Left lung (tissue), 10 donors: Measurements from ENCODE around the gene PLAGL1. TPM values are rescaled to one million over a fixed set of nuclear protein-coding genes. Genes with fewer than 3 reads are reported as not detected.

ENCODE experiments used
- ATAC-seq: fragments of 200-7000 bp; cut with Tn5 transposase; one replicate; pipeline ENCODE4 v1.9.1; 2020; ENCODE audit warnings: moderate library complexity
- DNase-seq, 4 donors: peaks; one replicate each; pipeline ENCODE4 v3.0.0-alpha.2; 2013 to 2020
- H3K27ac ChIP-seq, 2 donors: fragments of 200-600 bp; sonication (generic) in 1 of 2; one replicate each; pipeline versions ENCODE4 v1.5.0 to v1.8.0; 2020 to 2021
- H3K27me3 ChIP-seq, 2 donors: fragments of 200-600 bp; sonication (generic) in 1 of 2; one replicate each; pipeline versions ENCODE4 v1.5.0 to v1.8.0; 2020 to 2021
- H3K36me3 ChIP-seq, 2 donors: fragments of 200-600 bp; sonication (generic) in 1 of 2; one replicate each; pipeline versions ENCODE4 v1.5.0 to v1.8.0; 2020 to 2021
- H3K4me1 ChIP-seq, 2 donors: fragments of 200-600 bp; one replicate each; pipeline ENCODE4 v1.8.0; 2021
- H3K4me3 ChIP-seq, 2 donors: fragments of 200-600 bp; sonication (generic) in 1 of 2; one replicate each; pipeline versions ENCODE4 v1.5.0 to v1.8.0; 2020 to 2021; ENCODE audit warnings: mild to moderate bottlenecking in 1 of 2
- H3K9me3 ChIP-seq, 2 donors: fragments of 200-600 bp; sonication (generic) in 1 of 2; one replicate each; pipeline versions ENCODE4 v1.5.0 to v1.8.0; 2020 to 2021
- intact Hi-C, 2 donors: fragments of 100-400 bp; cut with DNase I; formaldehyde crosslinking; loops; one replicate each; pipeline versions ENCODE4 v1.11.2 to v1.14.2; 2022
- polyA plus RNA-seq, 6 donors: library from polyadenylated mRNA; unstranded; fragments of 120-200 nt; gene quantifications; one replicate each; pipeline ENCODE4 v1.2.1, GENCODE V29; 2013; ENCODE audit not compliant: insufficient read length in 6 of 6
- total RNA-seq, 2 donors: library from RNA; stranded (reverse); fragmentation: NEBNext Ultra II Directional; extraction: Animal tissue kit (Norgen Biotek cat#: 25700); gene quantifications; one replicate each; pipeline ENCODE4 v1.2.1, GENCODE V29; 2021
- TF ChIP-seq, protein P1 (sequence below), 2 donors: fragments of 200-600 bp; sonication (generic) in 1 of 2; IDR thresholded peaks; one replicate each; pipeline versions ENCODE4 v1.5.0 to v1.8.0; 2021; ENCODE audit warnings: antibody characterized with exemption in 2 of 2
- donor health status: DM: no; HTN: yes; CAD: no.
- donor health status: DM: no; HTN: no; CAD: no.

Gene PLAGL1
- total and polyA plus RNA-seq, 8 donors = 38.5 to 166 (median 137) TPM

DNA sequence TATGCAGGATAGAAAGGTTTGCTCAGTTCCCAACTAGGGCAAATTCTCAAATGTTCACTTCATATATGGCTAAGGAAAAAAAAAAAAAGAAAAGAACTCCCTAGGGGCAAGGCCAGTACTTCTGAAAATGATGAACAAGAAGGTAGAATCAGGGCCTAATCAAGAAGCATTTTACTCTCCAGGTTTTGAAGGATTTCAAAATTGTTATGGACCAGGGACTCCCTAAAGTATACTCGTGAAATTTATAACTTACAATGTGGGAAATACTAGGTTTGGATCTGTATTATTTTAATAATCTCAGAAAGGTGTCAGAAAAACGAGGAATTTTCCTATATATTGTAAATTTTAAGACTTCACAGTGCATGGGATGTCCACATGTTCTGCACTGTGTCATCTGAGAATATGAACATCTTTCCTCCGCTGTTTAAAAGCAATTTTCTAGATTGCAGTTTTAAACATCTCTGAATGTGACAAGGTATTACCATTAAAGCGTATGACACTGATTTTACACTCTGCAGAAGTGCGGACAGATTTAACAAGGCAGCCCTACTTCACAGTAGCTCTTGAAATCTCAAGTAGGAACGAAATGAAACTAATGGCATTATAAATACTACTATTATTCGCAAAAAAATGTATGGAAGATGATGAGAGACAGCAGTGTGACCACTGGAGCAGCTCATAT lies 14.0 kb downstream of the PLAGL1 start:
- TF ChIP-seq, protein P1, sequence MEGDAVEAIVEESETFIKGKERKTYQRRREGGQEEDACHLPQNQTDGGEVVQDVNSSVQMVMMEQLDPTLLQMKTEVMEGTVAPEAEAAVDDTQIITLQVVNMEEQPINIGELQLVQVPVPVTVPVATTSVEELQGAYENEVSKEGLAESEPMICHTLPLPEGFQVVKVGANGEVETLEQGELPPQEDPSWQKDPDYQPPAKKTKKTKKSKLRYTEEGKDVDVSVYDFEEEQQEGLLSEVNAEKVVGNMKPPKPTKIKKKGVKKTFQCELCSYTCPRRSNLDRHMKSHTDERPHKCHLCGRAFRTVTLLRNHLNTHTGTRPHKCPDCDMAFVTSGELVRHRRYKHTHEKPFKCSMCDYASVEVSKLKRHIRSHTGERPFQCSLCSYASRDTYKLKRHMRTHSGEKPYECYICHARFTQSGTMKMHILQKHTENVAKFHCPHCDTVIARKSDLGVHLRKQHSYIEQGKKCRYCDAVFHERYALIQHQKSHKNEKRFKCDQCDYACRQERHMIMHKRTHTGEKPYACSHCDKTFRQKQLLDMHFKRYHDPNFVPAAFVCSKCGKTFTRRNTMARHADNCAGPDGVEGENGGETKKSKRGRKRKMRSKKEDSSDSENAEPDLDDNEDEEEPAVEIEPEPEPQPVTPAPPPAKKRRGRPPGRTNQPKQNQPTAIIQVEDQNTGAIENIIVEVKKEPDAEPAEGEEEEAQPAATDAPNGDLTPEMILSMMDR (IDR thresholded peaks at IDR 0.05) = no peak
- Histone ChIP-seq H3K9me3 (peaks cover 0 to 8% of the 10 kb centered on the region in 2 donors), H3K36me3 (no peaks in the 10 kb centered on the region), H3K27me3 (no peaks in the 10 kb centered on the region), H3K27ac (no peak overlapping the region), H3K4me3 (no peak overlapping the region), H3K4me1 (no peaks in the 10 kb centered on the region)
- ATAC-seq (no peak), DNase-seq (no peak)
- intact Hi-C loops = no loop called here

DNA sequence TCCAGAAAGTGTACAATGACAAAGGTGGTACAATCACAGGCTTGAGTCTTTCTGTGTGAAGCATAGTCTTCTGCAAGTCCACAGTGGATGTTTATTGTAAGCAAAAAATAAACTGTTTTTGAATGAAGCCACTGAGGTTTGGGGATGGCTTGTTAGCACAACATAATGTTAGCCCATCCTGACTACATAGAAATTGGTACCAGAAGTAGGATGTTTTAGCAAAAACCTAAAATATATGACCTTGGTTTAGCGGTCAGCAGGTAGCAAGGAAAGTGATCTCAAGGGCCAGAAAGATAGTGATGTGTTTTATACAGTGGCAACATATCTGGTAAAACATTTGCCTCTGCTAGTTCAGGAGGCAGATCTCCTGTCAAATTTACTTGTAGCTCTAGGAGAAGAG lies 15.8 kb downstream of the PLAGL1 start:
- intact Hi-C loops = no loop called here
- ATAC-seq = no peak
- Histone ChIP-seq H3K9me3 (peaks cover 0 to 8% of the 10 kb centered on the region in 2 donors), H3K4me3 (no peak overlapping the region), H3K4me1 (no peaks in the 10 kb centered on the region), H3K27ac (no peak overlapping the region), H3K36me3 (no peaks in the 10 kb centered on the region), H3K27me3 (no peaks in the 10 kb centered on the region)
- TF ChIP-seq, protein P1 (IDR thresholded peaks at IDR 0.05) = no peak
- no peak for DNase-seq

DNA sequence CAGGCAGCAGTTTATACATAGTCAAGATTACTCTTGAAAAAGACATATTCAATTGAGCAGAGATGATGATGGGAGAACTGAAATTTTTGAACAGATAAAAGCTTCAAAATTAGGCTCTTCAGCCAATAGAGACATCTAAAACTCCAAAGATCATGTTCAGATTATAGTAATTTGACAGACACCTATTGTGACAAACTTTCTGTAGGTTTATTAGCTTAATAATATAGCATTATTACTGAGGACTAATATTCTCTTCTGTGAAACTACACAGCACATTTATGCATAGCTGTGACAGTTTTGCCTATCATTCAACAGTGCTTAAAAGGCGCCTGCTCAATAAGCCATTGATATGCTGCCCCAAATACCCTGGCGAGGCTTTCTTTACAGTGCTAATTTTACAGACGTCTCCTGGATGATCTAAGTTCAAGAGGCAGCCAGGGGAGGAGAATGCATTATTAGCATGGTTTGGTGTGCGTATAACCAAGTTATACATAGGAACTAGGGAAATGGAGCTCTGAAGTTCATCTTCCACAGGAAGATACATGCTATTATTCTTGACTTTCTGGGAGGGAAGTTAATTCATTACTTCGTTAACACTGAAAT lies 21.5 kb downstream of the PLAGL1 start:
- Histone ChIP-seq H3K27me3 (no peaks in the 10 kb centered on the region), H3K4me1 (no peaks in the 10 kb centered on the region), H3K9me3 (no peaks in the 10 kb centered on the region), H3K4me3 (no peak overlapping the region), H3K27ac (no peak overlapping the region), H3K36me3 (no peaks in the 10 kb centered on the region)
- DNase-seq = no peak
- TF ChIP-seq, protein P1 (IDR thresholded peaks at IDR 0.05) = no peak
- ATAC-seq = no peak
- intact Hi-C loops = no loop called here

DNA sequence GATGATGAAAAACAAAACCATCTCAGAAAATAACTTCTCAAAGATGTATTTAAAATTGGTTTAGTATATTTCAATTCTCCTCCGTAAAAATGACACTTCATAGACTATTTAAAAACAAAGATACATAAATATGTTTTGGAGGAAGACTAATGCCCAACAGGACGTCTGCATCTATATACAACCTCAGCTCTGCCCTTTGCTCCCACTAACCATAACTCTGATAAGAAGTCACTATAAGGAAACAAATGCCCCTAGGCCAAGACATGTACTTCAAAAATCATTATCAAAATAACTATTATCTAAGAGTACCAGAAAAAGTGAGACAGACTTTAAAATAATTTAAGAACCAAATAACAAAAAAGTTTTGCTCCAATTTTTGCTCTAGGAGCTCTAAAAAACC lies 23.4 kb downstream of the PLAGL1 start:
- Histone ChIP-seq H3K4me1 (no peaks in the 10 kb centered on the region), H3K36me3 (no peaks in the 10 kb centered on the region), H3K27ac (no peak overlapping the region), H3K9me3 (no peaks in the 10 kb centered on the region), H3K27me3 (no peaks in the 10 kb centered on the region), H3K4me3 (no peak overlapping the region)
- intact Hi-C loops = no loop called here
- ATAC-seq (no peak), DNase-seq (no peak)
- TF ChIP-seq, protein P1 (IDR thresholded peaks at IDR 0.05) = no peak

DNA sequence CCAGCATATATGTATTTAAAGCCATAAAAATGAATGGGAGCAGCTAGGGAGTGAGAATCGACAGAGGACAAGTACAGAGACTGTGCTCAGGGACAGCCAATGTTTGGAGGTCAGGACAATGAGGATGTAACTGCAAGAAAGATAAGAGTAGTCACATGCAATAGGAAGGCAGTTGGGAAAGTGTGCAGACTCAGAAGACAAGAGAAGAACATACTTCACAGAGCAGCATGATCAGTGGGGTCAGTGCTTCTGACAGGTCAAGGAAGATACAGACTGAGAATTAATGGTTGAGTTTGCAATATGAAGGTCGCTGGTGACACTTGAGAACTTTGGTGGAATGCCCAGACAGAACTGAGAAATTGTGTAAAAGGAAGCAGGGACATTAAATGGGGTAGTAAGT lies 25.1 kb downstream of the PLAGL1 start:
- Histone ChIP-seq H3K9me3 (no peaks in the 10 kb centered on the region), H3K27ac (no peak overlapping the region), H3K4me1 (no peaks in the 10 kb centered on the region), H3K27me3 (no peaks in the 10 kb centered on the region), H3K36me3 (no peaks in the 10 kb centered on the region), H3K4me3 (no peak overlapping the region)
- ATAC-seq (no peak), DNase-seq (no peak)
- TF ChIP-seq, protein P1 (IDR thresholded peaks at IDR 0.05) = no peak
- intact Hi-C loops = no loop called here
